Thoracic aorta (tissue), 2 donors: ENCODE results near the gene NECTIN2. TPM values are rescaled to one million over a fixed set of nuclear protein-coding genes. Genes with fewer than 3 reads are reported as not detected.

ENCODE experiments used
- ATAC-seq: fragments of 150-250 bp; one replicate; pipeline ENCODE4 v1.8.0; 2017; ENCODE audit warnings: low read depth; ENCODE audit not compliant: insufficient number of reproducible peaks, low FRiP score
- DNase-seq: peaks from one replicate; pipeline ENCODE4 v3.0.0-alpha.2; 2020; ENCODE audit warnings: low spot score
- H3K27ac ChIP-seq, 2 donors: fragments of 200-600 bp; sonication (generic); 1 replicate in 1 of 2; 2 replicates in 1 of 2; pipeline ENCODE4 v1.5.1; 2016; ENCODE audit warnings: mild to moderate bottlenecking in 2 of 2, moderate library complexity in 2 of 2
- H3K27me3 ChIP-seq: fragments of 200-600 bp; sonication (generic); replicated peaks from 2 replicates; pipeline ENCODE4 v1.6.0; 2016; ENCODE audit warnings: mild to moderate bottlenecking; ENCODE audit not compliant: insufficient read depth
- H3K36me3 ChIP-seq: fragments of 200-600 bp; sonication (generic); one replicate; pipeline ENCODE4 v1.5.1; 2016
- H3K4me1 ChIP-seq, 2 donors: fragments of 200-600 bp; sonication (generic); 1 replicate in 1 of 2; 2 replicates in 1 of 2; pipeline versions ENCODE4 v1.5.1 to v1.6.0; 2016; ENCODE audit warnings: low read depth in 2 of 2, mild to moderate bottlenecking in 1 of 2; ENCODE audit not compliant: control insufficient read depth in 1 of 2
- H3K4me3 ChIP-seq: fragments of 200-600 bp; sonication (generic); 2 replicates; pipeline ENCODE4 v1.5.1; 2016; ENCODE audit warnings: mild to moderate bottlenecking
- H3K9me3 ChIP-seq: fragments of 200-600 bp; sonication (generic); 2 replicates; pipeline ENCODE4 v1.5.1; 2016
- CTCF ChIP-seq: fragments of 200-600 bp; sonication (generic); IDR thresholded peaks from one replicate; pipeline ENCODE4 v1.5.1; 2019; ENCODE audit warnings: antibody characterized with exemption
- total RNA-seq, 2 donors: library from RNA; depleted of rRNA; stranded (reverse); fragments of >200 nt; gene quantifications; one replicate each; pipeline versions ENCODE4 v1.1.0 to v1.2.3, GENCODE V29; 2016

NECTIN2 gene
- total RNA-seq, 2 donors from 2014 or later, result 61.7 to 84.3 TPM

GRCh38 chr19:44894946-44895345 lies 48.8 kb downstream of the NECTIN2 start:
- H3K4me3 ChIP-seq, result no peak overlapping the region
- TF ChIP-seq CTCF, result no peak
- no peaks in the 10 kb centered on the region for H3K9me3 ChIP-seq
- no peak for ATAC-seq
- no peaks in the 10 kb centered on the region for H3K27me3 ChIP-seq
- peaks cover 41% of the 10 kb centered on the region for H3K36me3 ChIP-seq
- peaks cover 12 to 16% of the 10 kb centered on the region in 2 donors for H3K4me1 ChIP-seq
- H3K27ac ChIP-seq, result no peak overlapping the region
- DNase-seq, result no peak

- Histone ChIP-seq H3K27me3 (no peaks in the 10 kb centered on the region), H3K9me3 (no peaks in the 10 kb centered on the region), H3K4me3 (no peak overlapping the region), H3K36me3 (peaks cover 60% of the 10 kb centered on the region), H3K27ac (no peak overlapping the region), H3K4me1 (no peaks in the 10 kb centered on the region)
- no peak for ATAC-seq
- no peak for TF ChIP-seq CTCF
- no peak for DNase-seq
These were observed 51.7 kb downstream of the NECTIN2 start for GRCh38 chr19:44897835-44898234.

DNA sequence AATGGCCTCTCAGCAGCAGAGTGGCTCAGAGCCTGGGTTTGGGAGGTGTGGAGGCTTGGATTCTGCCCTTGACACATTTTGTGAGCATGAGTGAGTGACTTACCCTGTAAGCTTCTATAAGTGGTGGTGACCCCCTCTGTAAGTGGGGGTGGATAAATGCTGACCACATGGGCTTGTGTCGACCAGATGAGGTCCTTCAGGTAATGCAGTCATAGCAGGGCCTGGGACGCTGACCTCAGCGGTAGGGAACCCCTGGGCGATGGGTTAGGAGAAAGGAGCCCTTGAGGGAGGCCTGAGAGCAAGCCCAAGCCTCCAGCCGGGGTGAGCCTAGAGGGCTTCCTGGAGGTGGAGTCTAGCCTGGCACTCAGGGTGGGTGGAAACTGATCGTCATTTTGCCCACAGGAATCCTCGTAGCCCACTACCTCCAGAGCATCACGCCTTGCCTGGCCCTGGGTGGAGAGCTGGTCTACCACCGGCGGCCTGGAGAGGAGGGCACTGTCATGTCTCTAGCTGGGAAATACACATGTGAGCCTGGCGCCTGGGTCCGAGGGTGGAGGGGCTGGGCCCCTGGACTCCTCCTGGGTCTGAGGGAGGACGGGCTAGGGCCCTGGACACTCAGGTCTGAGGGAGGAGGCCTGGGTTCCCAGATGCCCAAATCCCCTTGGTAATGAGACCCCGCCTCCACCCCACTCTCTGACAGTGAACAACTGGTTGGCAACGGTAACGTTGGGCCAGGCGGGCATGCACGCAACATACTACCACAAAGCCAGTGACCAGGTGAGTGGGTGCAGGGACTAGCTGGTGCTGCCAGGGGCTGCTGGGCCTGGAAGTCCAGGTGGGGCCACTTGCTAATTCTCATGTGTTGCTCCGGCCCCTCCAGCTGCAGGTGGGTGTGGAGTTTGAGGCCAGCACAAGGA lies 54.5 kb downstream of the NECTIN2 start:
- Histone ChIP-seq H3K27ac (no peak overlapping the region), H3K4me3 (no peak overlapping the region), H3K4me1 (no peaks in the 10 kb centered on the region), H3K27me3 (no peaks in the 10 kb centered on the region), H3K36me3 (peaks cover 42% of the 10 kb centered on the region), H3K9me3 (no peaks in the 10 kb centered on the region)
- ATAC-seq, result no peak
- no peak for TF ChIP-seq CTCF
- DNase-seq, result no peak

DNA sequence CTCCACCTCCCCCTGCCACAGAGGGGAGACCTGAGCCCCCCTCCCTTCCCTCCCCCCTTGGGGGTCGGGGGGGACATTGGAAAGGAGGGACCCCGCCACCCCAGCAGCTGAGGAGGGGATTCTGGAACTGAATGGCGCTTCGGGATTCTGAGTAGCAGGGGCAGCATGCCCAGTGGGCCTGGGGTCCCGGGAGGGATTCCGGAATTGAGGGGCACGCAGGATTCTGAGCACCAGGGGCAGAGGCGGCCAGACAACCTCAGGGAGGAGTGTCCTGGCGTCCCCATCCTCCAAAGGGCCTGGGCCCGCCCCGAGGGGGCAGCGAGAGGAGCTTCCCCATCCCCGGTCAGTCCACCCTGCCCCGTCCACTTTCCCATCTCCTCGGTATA lies 57.1 kb downstream of the NECTIN2 start:
- Histone ChIP-seq H3K4me3 (no peak overlapping the region), H3K9me3 (no peaks in the 10 kb centered on the region), H3K36me3 (peaks cover 23% of the 10 kb centered on the region), H3K27ac (no peak overlapping the region), H3K4me1 (no peaks in the 10 kb centered on the region), H3K27me3 (no peaks in the 10 kb centered on the region)
- DNase-seq, result no peak
- ATAC-seq, result no peak
- TF ChIP-seq CTCF, result no peak

GRCh38 chr19:44903602-44904425 lies 57.7 kb downstream of the NECTIN2 start:
- DNase-seq (no peak), ATAC-seq (no peak)
- H3K27ac ChIP-seq, result no peak overlapping the region
- peaks cover 23% of the 10 kb centered on the region for H3K36me3 ChIP-seq
- no peaks in the 10 kb centered on the region for H3K27me3 ChIP-seq
- no peaks in the 10 kb centered on the region for H3K9me3 ChIP-seq
- H3K4me1 ChIP-seq, result no peaks in the 10 kb centered on the region
- no peak overlapping the region for H3K4me3 ChIP-seq
- peak; percentile 99 for TF ChIP-seq CTCF
